Fibroblast of mammary gland (primary cell): Measurements from ENCODE around the gene GUCA2B.

ENCODE experiments used
- DNase-seq: peaks from one replicate; pipeline ENCODE4 v3.0.0-alpha.2; 2010; ENCODE audit warnings: low read depth
- H3K4me3 ChIP-seq: 2 replicates; pipeline ENCODE4 v1.5.1; 2011; ENCODE audit warnings: low read depth, mild to moderate bottlenecking, low read length, moderate library complexity; ENCODE audit not compliant: control insufficient read depth
- TF ChIP-seq, protein P1 (sequence below): conservative IDR thresholded peaks from 2 replicates; pipeline ENCODE4 v1.5.1; 2011; ENCODE audit warnings: low read depth, low read length, inconsistent platforms; ENCODE audit not compliant: control insufficient read depth, insufficient read depth

GUCA2B gene

DNA sequence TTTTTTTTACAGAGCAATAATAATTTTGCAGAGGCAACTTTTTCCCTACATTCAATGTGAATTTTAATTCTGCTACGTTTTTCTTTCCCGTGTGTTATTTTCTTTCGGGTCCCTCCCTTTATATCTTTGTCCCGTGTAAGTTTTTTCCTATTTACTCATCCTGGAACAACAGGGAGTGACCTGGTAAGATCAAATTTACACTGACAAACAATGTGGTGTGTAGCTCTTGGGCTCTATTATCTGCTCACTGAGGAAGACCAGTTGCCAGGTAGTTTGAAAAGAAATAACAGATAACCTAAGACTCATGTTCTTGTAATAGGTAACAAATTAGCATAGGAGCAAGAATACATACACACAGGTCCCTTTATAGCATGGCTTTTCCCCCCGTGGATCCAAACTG, 45.0 kb downstream of the GUCA2B start:
- DNase-seq, result no peak
- TF ChIP-seq, protein P1, sequence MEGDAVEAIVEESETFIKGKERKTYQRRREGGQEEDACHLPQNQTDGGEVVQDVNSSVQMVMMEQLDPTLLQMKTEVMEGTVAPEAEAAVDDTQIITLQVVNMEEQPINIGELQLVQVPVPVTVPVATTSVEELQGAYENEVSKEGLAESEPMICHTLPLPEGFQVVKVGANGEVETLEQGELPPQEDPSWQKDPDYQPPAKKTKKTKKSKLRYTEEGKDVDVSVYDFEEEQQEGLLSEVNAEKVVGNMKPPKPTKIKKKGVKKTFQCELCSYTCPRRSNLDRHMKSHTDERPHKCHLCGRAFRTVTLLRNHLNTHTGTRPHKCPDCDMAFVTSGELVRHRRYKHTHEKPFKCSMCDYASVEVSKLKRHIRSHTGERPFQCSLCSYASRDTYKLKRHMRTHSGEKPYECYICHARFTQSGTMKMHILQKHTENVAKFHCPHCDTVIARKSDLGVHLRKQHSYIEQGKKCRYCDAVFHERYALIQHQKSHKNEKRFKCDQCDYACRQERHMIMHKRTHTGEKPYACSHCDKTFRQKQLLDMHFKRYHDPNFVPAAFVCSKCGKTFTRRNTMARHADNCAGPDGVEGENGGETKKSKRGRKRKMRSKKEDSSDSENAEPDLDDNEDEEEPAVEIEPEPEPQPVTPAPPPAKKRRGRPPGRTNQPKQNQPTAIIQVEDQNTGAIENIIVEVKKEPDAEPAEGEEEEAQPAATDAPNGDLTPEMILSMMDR, result no peak
- no peak overlapping the region for H3K4me3 ChIP-seq

DNA sequence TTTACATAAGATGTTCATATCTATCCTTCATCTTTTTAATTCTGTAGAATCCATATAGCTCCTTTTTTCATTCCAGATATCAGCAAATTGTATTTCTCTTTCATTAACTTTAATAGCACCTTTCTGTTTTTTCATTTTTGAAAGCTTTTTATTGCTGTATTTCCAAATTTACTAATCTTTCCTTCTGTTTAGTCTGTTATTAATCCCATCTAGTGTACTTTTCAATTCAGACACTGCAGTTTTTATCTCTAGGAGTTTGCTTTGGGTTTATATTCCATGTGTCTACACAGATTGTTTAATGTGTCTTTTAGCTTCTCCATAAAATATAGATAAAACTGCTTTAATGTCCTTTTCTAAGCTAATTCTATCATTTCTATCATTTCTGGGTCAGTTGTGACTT, 48.8 kb downstream of the GUCA2B start:
- no peak overlapping the region for H3K4me3 ChIP-seq
- TF ChIP-seq, protein P1, result no peak
- DNase-seq, result no peak
